ENCODE measurements around the gene CHRNB4. TPM values are rescaled to one million over a fixed set of nuclear protein-coding genes. Genes with fewer than 3 reads are reported as not detected.

CHRNB4 gene
- total and polyA plus RNA-seq, 7 donors, result not detected

- TF ChIP-seq, protein P1, sequence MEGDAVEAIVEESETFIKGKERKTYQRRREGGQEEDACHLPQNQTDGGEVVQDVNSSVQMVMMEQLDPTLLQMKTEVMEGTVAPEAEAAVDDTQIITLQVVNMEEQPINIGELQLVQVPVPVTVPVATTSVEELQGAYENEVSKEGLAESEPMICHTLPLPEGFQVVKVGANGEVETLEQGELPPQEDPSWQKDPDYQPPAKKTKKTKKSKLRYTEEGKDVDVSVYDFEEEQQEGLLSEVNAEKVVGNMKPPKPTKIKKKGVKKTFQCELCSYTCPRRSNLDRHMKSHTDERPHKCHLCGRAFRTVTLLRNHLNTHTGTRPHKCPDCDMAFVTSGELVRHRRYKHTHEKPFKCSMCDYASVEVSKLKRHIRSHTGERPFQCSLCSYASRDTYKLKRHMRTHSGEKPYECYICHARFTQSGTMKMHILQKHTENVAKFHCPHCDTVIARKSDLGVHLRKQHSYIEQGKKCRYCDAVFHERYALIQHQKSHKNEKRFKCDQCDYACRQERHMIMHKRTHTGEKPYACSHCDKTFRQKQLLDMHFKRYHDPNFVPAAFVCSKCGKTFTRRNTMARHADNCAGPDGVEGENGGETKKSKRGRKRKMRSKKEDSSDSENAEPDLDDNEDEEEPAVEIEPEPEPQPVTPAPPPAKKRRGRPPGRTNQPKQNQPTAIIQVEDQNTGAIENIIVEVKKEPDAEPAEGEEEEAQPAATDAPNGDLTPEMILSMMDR (IDR thresholded peaks at IDR 0.05), result no peak
- intact Hi-C loops (cut with DNase I), result no loop called here
- WGBS, 3 donors, result 38 to 42% (median 39%) methylated on average over 6 of the region's 6 CpGs
- Histone ChIP-seq H3K36me3 (ENCODE audit: insufficient read depth in 1 of 2, low read depth in 1 of 2) (no peaks in the 10 kb centered on the region), H3K27ac (no peak overlapping the region), H3K9me3 (no peaks in the 10 kb centered on the region), H3K4me3 (no peak overlapping the region), H3K4me1 (peaks cover 6% of the 10 kb centered on the region), H3K27me3 (ENCODE audit: insufficient read depth in 3 of 3, low read length in 2 of 3) (no peaks in the 10 kb centered on the region)
- DNase-seq (peak in 1 of 2 donors; percentile 51), ATAC-seq (no peak)
These were observed 30.7 kb upstream of the CHRNB4 start for GRCh38 chr15:78671626-78672211.

DNA sequence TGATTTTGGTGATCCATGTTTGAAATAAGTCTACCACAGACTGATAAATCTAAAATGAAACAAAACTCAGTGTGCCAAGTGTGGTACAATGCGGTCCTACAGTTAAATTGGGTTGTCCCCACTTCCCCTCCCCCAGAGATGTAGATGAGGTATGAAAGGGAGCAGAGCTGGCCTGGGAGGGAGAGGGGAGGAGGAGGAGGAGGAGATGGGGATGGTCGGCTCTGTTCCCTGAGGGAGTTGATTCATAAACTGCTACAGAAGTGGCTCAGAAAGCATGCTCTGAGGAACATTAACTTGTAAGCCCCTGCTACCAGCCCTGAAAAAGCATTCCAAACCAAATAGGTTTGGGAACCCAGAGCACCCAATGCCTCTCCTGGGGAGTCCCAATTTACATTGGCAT is 28.0 kb upstream of the CHRNB4 start:
- DNase-seq, result no peak
- H3K36me3 ChIP-seq (ENCODE audit: insufficient read depth in 1 of 2, low read depth in 1 of 2), result no peaks in the 10 kb centered on the region
- 71 to 75% (median 74%) methylated on average over 2 of the region's 2 CpGs for WGBS, 3 donors
- no peaks in the 10 kb centered on the region for H3K27me3 ChIP-seq (ENCODE audit: insufficient read depth in 3 of 3, low read length in 2 of 3)
- H3K4me3 ChIP-seq, result no peak overlapping the region
- H3K27ac ChIP-seq, result no peak overlapping the region
- ATAC-seq, result no peak
- no peaks in the 10 kb centered on the region for H3K9me3 ChIP-seq
- intact Hi-C loops (cut with DNase I), result no loop called here
- H3K4me1 ChIP-seq, result peaks cover 6% of the 10 kb centered on the region
- TF ChIP-seq, protein P1 (IDR thresholded peaks at IDR 0.05), result no peak

DNA sequence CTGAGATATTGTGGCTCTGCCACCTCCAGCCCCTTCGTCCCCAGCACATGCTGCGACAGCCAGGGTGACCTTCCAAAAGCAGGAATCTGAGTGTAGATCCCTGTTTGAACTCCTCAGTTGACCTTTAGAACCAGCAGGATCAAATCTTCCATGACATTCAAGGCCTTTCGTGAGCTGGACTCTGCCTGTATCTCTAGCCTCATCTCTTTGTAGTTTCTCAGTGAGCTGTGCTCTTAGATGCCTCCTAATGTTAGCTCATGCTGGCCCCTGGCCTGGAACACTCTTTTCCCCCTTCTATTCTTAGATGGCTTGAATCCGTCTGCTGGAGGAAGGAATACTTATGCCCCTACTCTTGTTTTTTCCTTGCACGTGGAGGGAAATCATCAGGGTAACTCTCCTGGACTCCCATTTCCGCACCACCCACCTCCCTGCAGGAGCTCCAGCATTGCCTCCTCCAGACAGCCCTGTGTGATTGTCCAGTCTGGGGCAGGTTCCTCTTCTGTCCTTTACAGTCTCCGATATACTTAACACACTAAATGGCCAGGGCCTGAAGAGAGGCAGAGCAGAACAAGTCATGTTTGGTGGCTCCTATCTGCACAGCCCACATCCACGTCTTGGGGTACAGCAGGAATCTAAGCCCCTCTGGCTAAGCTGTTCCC is 26.7 kb upstream of the CHRNB4 start:
- no peak overlapping the region for H3K4me3 ChIP-seq
- ATAC-seq (peak in 1 of 4 donors; percentile 49), DNase-seq (no peak)
- intact Hi-C loops (cut with DNase I), result no loop called here
- H3K27me3 ChIP-seq (ENCODE audit: insufficient read depth in 3 of 3, low read length in 2 of 3), result no peaks in the 10 kb centered on the region
- H3K36me3 ChIP-seq (ENCODE audit: insufficient read depth in 1 of 2, low read depth in 1 of 2), result no peaks in the 10 kb centered on the region
- H3K4me1 ChIP-seq, result peaks cover 6% of the 10 kb centered on the region
- no peak overlapping the region for H3K27ac ChIP-seq
- TF ChIP-seq, protein P1 (IDR thresholded peaks at IDR 0.05), result no peak
- WGBS, 3 donors, result 53 to 63% (median 57%) methylated on average over 8 of the region's 8 CpGs
- no peaks in the 10 kb centered on the region for H3K9me3 ChIP-seq

GRCh38 chr15:78666010-78666409 is 25.0 kb upstream of the CHRNB4 start:
- no peaks in the 10 kb centered on the region for H3K27me3 ChIP-seq (ENCODE audit: insufficient read depth in 3 of 3, low read length in 2 of 3)
- TF ChIP-seq, protein P1 (IDR thresholded peaks at IDR 0.05), result no peak
- no peak for ATAC-seq
- no peak overlapping the region for H3K27ac ChIP-seq
- H3K4me3 ChIP-seq, result no peak overlapping the region
- 90 to 96% (median 91%) methylated on average over 6 of the region's 6 CpGs for WGBS, 3 donors
- peaks cover 6% of the 10 kb centered on the region for H3K4me1 ChIP-seq
- H3K9me3 ChIP-seq, result no peaks in the 10 kb centered on the region
- no peak for DNase-seq
- intact Hi-C loops (cut with DNase I), result no loop called here
- H3K36me3 ChIP-seq (ENCODE audit: insufficient read depth in 1 of 2, low read depth in 1 of 2), result no peaks in the 10 kb centered on the region
